HepG2 (cell line): Measurements from ENCODE around the gene SLC25A33. TPM values are rescaled to one million over a fixed set of nuclear protein-coding genes. Genes with fewer than 3 reads are reported as not detected.

Source experiments
- ATF7 ChIP-seq, 2 experiments: fragments of 450-650 bp in 1 of 2; sonication (generic) in 1 of 2; formaldehyde crosslinking in 1 of 2; IDR thresholded peaks; 2 replicates each; pipeline versions ENCODE4 v1.4.0 to v1.6.1; 2016 to 2020; ENCODE audit warnings: antibody characterized with exemption in 1 of 2, mild to moderate bottlenecking in 1 of 2, missing genetic modification reagents in 1 of 2
- ATM ChIP-seq: fragments of 450-650 bp; IDR thresholded peaks from 2 replicates; pipeline ENCODE4 v1.7.1; 2017; ENCODE audit warnings: mild to moderate bottlenecking, borderline replicate concordance
- CBFB ChIP-seq: sonication (generic); formaldehyde crosslinking; IDR thresholded peaks from 2 replicates; pipeline ENCODE4 v1.4.0; 2020; ENCODE audit warnings: missing genetic modification reagents
- CREBL2 ChIP-seq: sonication (generic); formaldehyde crosslinking; IDR thresholded peaks from 2 replicates; pipeline ENCODE4 v1.8.1; 2023; ENCODE audit warnings: missing genetic modification reagents, mild to moderate bottlenecking, borderline replicate concordance
- GPN1 ChIP-seq: sonication (generic); formaldehyde crosslinking; IDR thresholded peaks from 2 replicates; pipeline ENCODE4 v1.5.1; 2020; ENCODE audit warnings: missing genetic modification reagents, borderline replicate concordance
- HMGXB4 ChIP-seq, 2 experiments: sonication (generic) in 1 of 2; formaldehyde crosslinking in 1 of 2; IDR thresholded peaks; 2 replicates each; pipeline versions ENCODE4 v1.4.0 to v1.6.1; 2018 to 2020; ENCODE audit warnings: missing genetic modification reagents in 2 of 2, borderline replicate concordance in 1 of 2, low read depth in 1 of 2, mild to moderate bottlenecking in 1 of 2, missing biosample characterization in 1 of 2
- KDM4B ChIP-seq: sonication (generic); formaldehyde crosslinking; IDR thresholded peaks from 2 replicates; pipeline ENCODE4 v1.4.0; 2020; ENCODE audit warnings: missing genetic modification reagents
- KLF6 ChIP-seq: IDR thresholded peaks from 2 replicates; pipeline ENCODE4 v1.8.0; 2016; ENCODE audit warnings: missing biosample characterization, missing genetic modification reagents
- LBX2 ChIP-seq: sonication (generic); formaldehyde crosslinking; IDR thresholded peaks from 2 replicates; pipeline ENCODE4 v1.5.0; 2020; ENCODE audit warnings: missing genetic modification reagents, mild to moderate bottlenecking, borderline replicate concordance
- MTERF4 ChIP-seq: sonication (generic); formaldehyde crosslinking; IDR thresholded peaks from 2 replicates; pipeline ENCODE4 v1.8.0; 2023; ENCODE audit warnings: mild to moderate bottlenecking, missing genetic modification reagents
- MTF1 ChIP-seq: sonication (generic); formaldehyde crosslinking; IDR thresholded peaks from 2 replicates; pipeline ENCODE4 v1.5.0; 2020; ENCODE audit warnings: missing genetic modification reagents
- NR2F6 ChIP-seq, 2 experiments: IDR thresholded peaks; 2 replicates each; pipeline ENCODE4 v1.6.1; 2016; ENCODE audit warnings: antibody characterized with exemption in 1 of 2, mild to moderate bottlenecking in 1 of 2
- NR3C1 ChIP-seq: sonication (generic); formaldehyde crosslinking; IDR thresholded peaks from 2 replicates; pipeline ENCODE4 v1.4.0; 2020; ENCODE audit warnings: missing genetic modification reagents
- PHF8 ChIP-seq: sonication (generic); formaldehyde crosslinking; IDR thresholded peaks from 2 replicates; pipeline ENCODE4 v1.5.0; 2020; ENCODE audit warnings: missing genetic modification reagents
- SPEN ChIP-seq: sonication (generic); formaldehyde crosslinking; IDR thresholded peaks from 2 replicates; pipeline ENCODE4 v1.5.1; 2020; ENCODE audit warnings: low read depth, mild to moderate bottlenecking, missing genetic modification reagents
- ZBTB1 ChIP-seq: sonication (generic); formaldehyde crosslinking; IDR thresholded peaks from 2 replicates; pipeline ENCODE4 v1.4.0; 2020; ENCODE audit warnings: missing genetic modification reagents, borderline replicate concordance
- ZKSCAN5 ChIP-seq: sonication (generic); formaldehyde crosslinking; IDR thresholded peaks from 2 replicates; pipeline ENCODE4 v1.5.1; 2020; ENCODE audit warnings: mild to moderate bottlenecking, missing genetic modification reagents
- ZNF121 ChIP-seq: sonication (generic); formaldehyde crosslinking; IDR thresholded peaks from 2 replicates; pipeline ENCODE4 v1.5.0; 2020; ENCODE audit warnings: mild to moderate bottlenecking, missing genetic modification reagents
- ZNF3 ChIP-seq: IDR thresholded peaks from 2 replicates; pipeline ENCODE4 v1.7.0; 2017; ENCODE audit warnings: inconsistent platforms
- ZNF576 ChIP-seq: sonication (generic); formaldehyde crosslinking; IDR thresholded peaks from 2 replicates; pipeline ENCODE4 v1.4.0; 2020; ENCODE audit warnings: mild to moderate bottlenecking, missing genetic modification reagents
- ZNF784 ChIP-seq: sonication (generic); formaldehyde crosslinking; IDR thresholded peaks from 2 replicates; pipeline ENCODE4 v1.5.1; 2020; ENCODE audit warnings: missing genetic modification reagents, mild to moderate bottlenecking, borderline replicate concordance
- ZNF878 ChIP-seq: sonication (generic); formaldehyde crosslinking; IDR thresholded peaks from 2 replicates; pipeline ENCODE4 v1.8.1; 2023; ENCODE audit warnings: mild to moderate bottlenecking, missing genetic modification reagents, moderate library complexity
- polyA plus RNA-seq, 8 experiments: library from polyadenylated mRNA; depleted of rRNA in 3 of 8; stranded (reverse) in 7 of 8; unstranded in 1 of 8; fragments of >200 nt; fragmentation: Illumina TruSeq in 4 of 8; extraction: Trizol in 4 of 8; gene quantifications; 2 replicates each; pipeline versions ENCODE4 v1.2.1 to v1.2.3, GENCODE V29; 2011 to 2016; ENCODE audit warnings: low read depth in 4 of 8, missing spikeins in 1 of 8, mixed read lengths in 1 of 8; ENCODE audit not compliant: insufficient read depth in 1 of 8
- total RNA-seq, 5 experiments: library from RNA; depleted of rRNA; stranded (reverse); fragments of >200 nt; fragmentation: Illumina TruSeq; extraction: Trizol; gene quantifications; 2 replicates each; pipeline ENCODE4 v1.2.3, GENCODE V29; 2016; ENCODE audit warnings: low read depth in 1 of 5

The SLC25A33 gene
- total and polyA plus RNA-seq, 2 of the 13 experiments (the other 11 are each of a cell fraction or from before 2014, with no cell fraction given): 15.4 to 50.3 TPM

GRCh38 chr1:9537863-9538668 is 1.2 kb upstream of the SLC25A33 start (continued):
- TF ChIP-seq HMGXB4 (CRISPR knock-in tag; IDR thresholded peaks at IDR 0.05; ENCODE audit: borderline replicate concordance in 1 of 2, low read depth in 1 of 2): 0 out of 4 replicates have a peak, but pooled peaks have one; percentile 42 to 51
- TF ChIP-seq MTF1 (CRISPR knock-in tag): no peak
- 0 out of 2 replicates have a peak, but pooled peaks have one; percentile 25 for TF ChIP-seq ZNF3 (CRISPR knock-in tag)
- TF ChIP-seq NR2F6 (IDR thresholded peaks at IDR 0.05): peak; percentile 48
- peak; percentile 79 for TF ChIP-seq NR2F6 (CRISPR knock-in tag; IDR thresholded peaks at IDR 0.05)
- TF ChIP-seq KDM4B (CRISPR knock-in tag): peak; percentile 69; the same call in 1 of the 2 replicates
- no peak for TF ChIP-seq ATM
- TF ChIP-seq MTERF4 (CRISPR knock-in tag): no peak
- peak; percentile 61 for TF ChIP-seq PHF8 (CRISPR knock-in tag)
- no peak for TF ChIP-seq ZKSCAN5 (CRISPR knock-in tag)
- no peak for TF ChIP-seq ZNF121 (CRISPR knock-in tag)
- TF ChIP-seq ZBTB1 (CRISPR knock-in tag): no peak
- no peak for TF ChIP-seq CREBL2 (CRISPR knock-in tag)
- no peak for TF ChIP-seq ZNF784
- TF ChIP-seq NR3C1: no peak
- peak; percentile 34; the same call in 1 of the 2 replicates for TF ChIP-seq CBFB
- TF ChIP-seq ZNF878 (CRISPR knock-in tag): peak; percentile 71; the same call in 1 of the 2 replicates
- TF ChIP-seq ATF7 (IDR thresholded peaks at IDR 0.05): no peak
- peak; percentile 70; the same call in 1 of the 2 replicates for TF ChIP-seq ATF7 (CRISPR knock-in tag; IDR thresholded peaks at IDR 0.05)
- peak; percentile 45; the same call in 1 of the 2 replicates for TF ChIP-seq SPEN (CRISPR knock-in tag)
- TF ChIP-seq GPN1 (CRISPR knock-in tag): no peak
- TF ChIP-seq KLF6 (CRISPR knock-in tag): peak; percentile 42; the same call in 1 of the 2 replicates
- TF ChIP-seq ZNF576: no peak
- TF ChIP-seq LBX2 (CRISPR knock-in tag): no peak
